ENCODE data around the gene DIPK1A. TPM values are rescaled to one million over a fixed set of nuclear protein-coding genes. Genes with fewer than 3 reads are reported as not detected.
"Not testable (repeated sequence)": the region's sequence is repeated elsewhere in the genome, so short reads cannot be mapped to it uniquely, and the experiment has no call there.

The DIPK1A gene
- total RNA-seq, 2 experiments from 2014 or later, result 17.7 to 19.1 TPM

DNA sequence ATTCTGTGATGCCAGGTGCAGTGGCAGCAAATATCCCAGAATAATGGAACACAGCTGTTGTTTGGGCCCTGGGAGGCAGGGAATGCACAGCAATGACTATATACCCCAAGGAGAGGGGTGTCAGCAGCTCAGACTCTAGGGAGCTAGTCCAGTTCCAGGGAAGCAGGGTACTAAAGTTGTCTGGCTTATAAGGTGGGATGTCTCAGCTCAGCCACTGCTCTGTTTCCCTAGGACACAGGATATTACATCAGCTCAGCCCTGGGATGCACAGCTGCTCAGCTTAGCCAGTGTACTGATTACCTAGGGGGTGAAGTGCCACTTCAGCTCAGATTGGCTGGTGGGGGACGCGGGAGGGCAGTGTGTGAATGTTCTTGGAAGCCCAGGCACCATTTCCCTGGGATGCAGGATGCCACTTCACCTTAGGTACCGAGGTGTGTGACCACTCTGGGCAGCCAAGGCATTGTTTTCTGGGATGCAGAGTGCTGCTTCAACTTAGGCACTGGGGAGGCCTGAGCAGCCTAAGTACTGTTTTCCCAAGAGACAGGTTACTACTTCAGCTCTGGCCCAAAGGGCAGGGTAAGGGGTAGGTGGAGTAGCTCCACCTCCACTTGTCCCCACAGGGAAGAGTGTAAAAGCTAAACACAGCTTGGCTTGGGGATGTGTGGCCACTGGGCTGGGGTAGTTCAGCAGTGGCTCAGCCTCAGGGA, 59.4 kb downstream of the DIPK1A start:
- ChIA-PET POLR2A (interaction anchor here (0.5 kb wide), 1 partner anchor 36 kb away, joined by 3 read pairs; no protein-coding TSS in a partner anchor), CTCF (interaction anchor here (0.5 to 3.6 kb wide), 11 partner anchors 11 to 281 kb away, joined by 3 to 13 read pairs (median 4); partner anchors contain the start of gene RPL5)
- no peak for DNase-seq
- H3K27me3 Mint-ChIP-seq, result no peaks in the 10 kb centered on the region
- H3K4me1 Mint-ChIP-seq, result peaks cover 32% of the 10 kb centered on the region
- peaks cover 19% of the 10 kb centered on the region for H3K9me3 Mint-ChIP-seq
- no peak overlapping the region for H3K27ac Mint-ChIP-seq
- H3K36me3 Mint-ChIP-seq (ENCODE audit: low read depth), result peaks cover 50% of the 10 kb centered on the region
- no peak overlapping the region for H3K4me3 Mint-ChIP-seq

DNA sequence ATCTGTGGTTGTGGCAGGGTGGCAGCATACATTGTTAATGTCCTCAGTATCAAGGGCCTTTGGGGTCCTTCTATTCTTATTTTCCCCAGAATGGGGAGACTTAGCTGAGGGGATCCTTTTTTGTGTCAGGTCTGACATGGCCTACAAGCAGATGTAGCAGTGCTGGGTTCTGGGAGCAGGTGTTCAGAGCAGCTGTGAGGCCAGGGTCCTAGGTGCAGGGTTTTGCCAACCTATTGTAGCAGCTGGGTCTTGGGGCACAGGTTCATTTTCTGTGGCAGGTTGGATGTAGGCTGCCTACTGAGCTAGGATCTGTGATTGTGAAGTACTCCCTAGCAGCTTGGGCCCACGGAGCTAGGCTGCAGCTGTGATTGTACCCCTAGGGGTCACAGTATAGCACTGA, 60.1 kb downstream of the DIPK1A start:
- DNase-seq, result no peak
- Mint-ChIP-seq H3K4me3 (no peak overlapping the region), H3K4me1 (peaks cover 32% of the 10 kb centered on the region), H3K27me3 (no peaks in the 10 kb centered on the region), H3K27ac (no peak overlapping the region), H3K9me3 (peaks cover 19% of the 10 kb centered on the region), H3K36me3 (ENCODE audit: low read depth) (peaks cover 47% of the 10 kb centered on the region)
- ChIA-PET CTCF (interaction anchor here (0.5 to 3.6 kb wide), 6 partner anchors 12 to 281 kb away, joined by 3 to 13 read pairs (median 3); no protein-coding TSS in a partner anchor), POLR2A (no interaction called here)

DNA sequence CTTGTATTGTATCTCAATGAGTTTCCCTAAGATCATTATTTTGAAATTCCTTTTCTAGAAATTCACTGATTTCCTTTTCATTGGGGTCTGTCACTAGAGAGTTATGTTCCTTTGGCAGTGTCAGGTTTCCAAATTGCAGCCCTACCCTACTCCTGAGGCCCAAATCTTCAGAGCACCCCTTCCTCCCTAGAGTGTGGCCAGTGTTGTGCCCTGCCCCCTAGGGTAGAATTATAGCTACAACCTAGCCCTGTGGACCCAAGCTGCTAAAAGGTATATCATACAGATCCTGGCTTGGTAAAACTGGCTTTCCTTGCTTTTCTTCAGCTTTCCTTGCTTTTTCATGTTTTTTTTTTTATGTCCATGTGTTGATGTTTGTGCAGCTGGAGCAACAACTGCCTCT, 60.7 kb downstream of the DIPK1A start:
- POLR2A ChIA-PET, result no interaction called here
- Mint-ChIP-seq H3K27me3 (no peaks in the 10 kb centered on the region), H3K36me3 (ENCODE audit: low read depth) (peaks cover 43% of the 10 kb centered on the region), H3K4me1 (peaks cover 31% of the 10 kb centered on the region), H3K4me3 (no peak overlapping the region), H3K9me3 (peaks cover 19% of the 10 kb centered on the region), H3K27ac (no peak overlapping the region)
- CTCF ChIA-PET, result interaction anchor here (0.6 to 3.6 kb wide), 6 partner anchors 13 to 304 kb away, joined by 3 to 13 read pairs (median 4); no protein-coding TSS in a partner anchor
- no peak for DNase-seq

DNA sequence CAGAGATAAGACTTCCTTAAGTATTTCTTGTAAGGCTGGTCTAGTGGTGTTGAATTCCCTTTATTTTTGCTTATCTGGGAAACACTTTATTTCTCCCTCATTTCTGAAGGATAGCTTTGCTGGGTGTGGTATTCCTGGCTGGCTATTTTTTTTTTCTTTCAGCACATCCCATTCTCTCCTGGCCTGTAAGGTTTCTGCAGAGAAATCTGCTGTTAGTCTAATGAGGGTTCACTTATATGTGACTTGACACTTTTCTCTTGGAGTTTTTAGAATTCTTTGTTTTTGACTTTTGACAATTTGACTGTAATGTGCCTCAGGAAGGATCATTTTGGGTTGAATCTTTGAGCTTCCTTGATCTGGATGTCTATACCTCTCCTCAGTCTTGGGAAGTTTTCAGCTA, 61.5 kb downstream of the DIPK1A start:
- ChIA-PET CTCF (interaction anchor here (1.4 to 1.5 kb wide), 2 partner anchors 13 to 16 kb away, joined by 3 to 5 read pairs; no protein-coding TSS in a partner anchor), POLR2A (no interaction called here)
- Mint-ChIP-seq H3K9me3 (peaks cover 19% of the 10 kb centered on the region), H3K4me3 (no peak overlapping the region), H3K27me3 (no peaks in the 10 kb centered on the region), H3K27ac (no peak overlapping the region), H3K36me3 (ENCODE audit: low read depth) (peaks cover 37% of the 10 kb centered on the region), H3K4me1 (peaks cover 23% of the 10 kb centered on the region)
- DNase-seq, result no peak

DNA sequence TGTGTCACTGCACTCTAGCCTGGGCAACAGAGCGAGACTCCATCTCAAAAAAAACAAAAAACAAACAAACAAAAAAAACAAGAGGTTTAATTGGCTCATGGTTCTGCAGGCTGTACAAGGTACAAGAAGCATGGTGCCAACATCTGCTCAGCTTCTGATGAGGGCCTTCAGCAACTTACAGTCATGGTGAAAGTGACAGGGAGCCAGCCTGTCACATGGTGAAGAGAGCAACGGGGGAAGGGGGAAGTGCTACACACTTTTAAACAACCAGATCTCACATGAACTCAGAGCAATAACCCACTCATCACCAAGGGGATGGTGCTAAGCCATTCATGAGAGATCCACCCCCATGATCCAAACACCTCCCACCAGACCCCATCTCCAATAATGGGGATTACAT, 63.2 kb downstream of the DIPK1A start:
- H3K36me3 Mint-ChIP-seq (ENCODE audit: low read depth), result peaks cover 32% of the 10 kb centered on the region

DNA sequence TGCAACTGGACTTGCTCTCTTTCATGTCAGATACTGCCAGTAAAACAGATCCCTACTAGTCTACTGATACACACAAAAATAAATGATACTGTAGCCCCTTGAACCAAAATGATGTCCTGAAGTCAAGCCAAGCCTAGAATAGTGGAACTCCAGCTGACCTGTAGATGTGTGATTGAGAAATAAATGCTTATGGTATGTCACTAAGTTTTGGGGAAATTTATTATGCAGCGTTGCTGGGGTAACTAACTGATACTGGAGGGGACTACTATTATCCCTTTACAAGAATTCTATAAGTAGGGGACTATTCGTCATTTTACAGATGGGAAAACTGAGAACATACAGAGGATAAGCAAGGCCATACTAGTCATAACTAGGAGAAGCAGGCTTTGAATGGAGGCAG, 73.8 kb downstream of the DIPK1A start:
- Mint-ChIP-seq H3K9me3 (peaks cover 20% of the 10 kb centered on the region), H3K27ac (no peak overlapping the region), H3K4me1 (peaks cover 14% of the 10 kb centered on the region), H3K36me3 (ENCODE audit: low read depth) (peaks cover 20% of the 10 kb centered on the region), H3K4me3 (no peak overlapping the region), H3K27me3 (no peaks in the 10 kb centered on the region)
- ChIA-PET POLR2A (no interaction called here), CTCF (interaction anchor here (0.7 kb wide), 1 partner anchor 181 kb away, joined by 3 read pairs; no protein-coding TSS in a partner anchor)
- no peak for DNase-seq

More for the DNA sequence above, 63.2 kb downstream of the DIPK1A start:
- DNase-seq, CTCF ChIA-PET, H3K27me3 Mint-ChIP-seq, H3K4me1 Mint-ChIP-seq, H3K27ac Mint-ChIP-seq, H3K4me3 Mint-ChIP-seq: not testable (repeated sequence)
- POLR2A ChIA-PET, result interaction anchor here (0.6 kb wide), 1 partner anchor 1159 kb away, joined by 3 read pairs; no protein-coding TSS in a partner anchor
- H3K9me3 Mint-ChIP-seq, result peaks cover 19% of the 10 kb centered on the region

DNA sequence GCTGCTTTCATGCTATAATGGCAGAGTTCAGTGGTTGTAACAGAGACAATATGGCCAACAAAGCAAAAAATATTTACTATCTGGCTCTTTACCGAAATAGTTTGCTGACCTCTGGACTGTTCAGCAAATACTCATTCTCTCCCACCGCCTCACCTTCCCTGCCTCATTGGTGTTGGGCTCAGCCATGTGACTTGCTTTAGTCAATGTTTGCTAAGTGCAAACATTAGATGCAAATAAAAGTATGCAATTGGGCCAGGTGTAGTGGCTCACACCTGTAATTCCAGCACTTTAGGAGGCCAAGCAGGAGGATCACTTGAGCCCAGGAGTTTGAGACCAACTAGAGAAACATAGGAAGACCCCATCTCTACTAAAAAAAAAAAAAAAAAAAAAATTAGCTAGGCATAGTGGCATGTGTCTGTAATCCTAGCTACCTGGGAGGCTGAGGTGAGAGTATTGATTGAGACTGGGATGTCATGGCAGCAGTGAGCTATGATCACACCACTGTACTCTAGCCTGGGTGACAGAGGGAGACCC, 74.3 kb downstream of the DIPK1A start:
- POLR2A ChIA-PET, result no interaction called here
- Mint-ChIP-seq H3K9me3 (peaks cover 18% of the 10 kb centered on the region), H3K36me3 (ENCODE audit: low read depth) (peaks cover 18% of the 10 kb centered on the region), H3K4me1 (peaks cover 17% of the 10 kb centered on the region), H3K4me3 (no peak overlapping the region), H3K27ac (no peak overlapping the region), H3K27me3 (no peaks in the 10 kb centered on the region)
- no peak for DNase-seq
- CTCF ChIA-PET, result interaction anchor here (0.7 kb wide), 1 partner anchor 181 kb away, joined by 3 read pairs; no protein-coding TSS in a partner anchor

DNA sequence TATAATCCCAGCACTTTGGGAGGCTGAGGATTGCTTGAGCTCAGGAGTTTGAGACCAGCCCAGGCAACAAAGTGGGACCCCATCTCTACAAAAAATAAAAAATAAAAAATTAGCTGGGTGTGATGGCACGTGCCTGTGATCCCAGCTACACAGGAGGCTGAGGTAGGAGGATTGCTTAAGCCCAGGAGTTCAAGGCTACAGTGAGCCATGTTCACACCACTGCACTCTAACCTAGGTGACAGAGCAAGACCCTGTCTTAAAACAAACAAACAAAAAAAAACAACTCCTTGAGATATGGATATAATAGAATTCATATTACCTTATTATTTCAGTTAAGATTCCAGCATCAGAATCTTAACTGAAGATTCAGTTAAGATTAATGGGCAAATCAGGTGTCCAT, 77.1 kb downstream of the DIPK1A start:
- Mint-ChIP-seq H3K36me3 (ENCODE audit: low read depth) (peaks cover 10% of the 10 kb centered on the region), H3K27ac (no peak overlapping the region), H3K9me3 (peaks cover 5% of the 10 kb centered on the region), H3K4me1 (peaks cover 29% of the 10 kb centered on the region), H3K4me3 (no peak overlapping the region), H3K27me3 (no peaks in the 10 kb centered on the region)
- no peak for DNase-seq
- ChIA-PET POLR2A (no interaction called here), CTCF (interaction anchor here (0.6 to 2.8 kb wide), 5 partner anchors 16 to 239 kb away, joined by 3 to 13 read pairs (median 7); partner anchors contain the start of gene RPL5)

DNA sequence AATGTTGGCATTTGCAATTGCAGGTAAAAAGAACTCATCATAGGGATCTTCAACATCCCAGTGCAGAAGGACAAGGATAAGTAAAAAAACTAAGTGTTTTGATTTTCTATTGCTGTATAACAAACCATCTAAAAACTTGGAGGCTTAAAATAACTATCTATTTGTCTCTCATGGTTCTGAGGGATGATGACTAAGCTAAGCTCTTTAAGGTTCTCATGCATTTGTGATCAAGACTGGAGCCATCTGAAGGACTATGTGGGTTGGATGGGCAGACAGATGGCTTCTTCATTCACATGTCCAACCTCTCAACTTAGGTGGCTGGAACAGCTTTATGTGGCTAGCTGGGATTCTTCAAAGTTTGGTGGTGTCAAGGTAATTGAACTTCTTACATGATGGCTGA, 78.0 kb downstream of the DIPK1A start:
- ChIA-PET CTCF (interaction anchor here (1.1 to 2.8 kb wide), 10 partner anchors 15 to 92 kb away, joined by 3 to 13 read pairs (median 4); partner anchors contain the start of gene RPL5), POLR2A (no interaction called here)
- Mint-ChIP-seq H3K4me3 (no peak overlapping the region), H3K9me3 (no peaks in the 10 kb centered on the region), H3K36me3 (ENCODE audit: low read depth) (peaks cover 4% of the 10 kb centered on the region), H3K4me1 (peaks cover 30% of the 10 kb centered on the region), H3K27me3 (no peaks in the 10 kb centered on the region), H3K27ac (peak overlapping the region; percentile 80)
- no peak for DNase-seq

DNA sequence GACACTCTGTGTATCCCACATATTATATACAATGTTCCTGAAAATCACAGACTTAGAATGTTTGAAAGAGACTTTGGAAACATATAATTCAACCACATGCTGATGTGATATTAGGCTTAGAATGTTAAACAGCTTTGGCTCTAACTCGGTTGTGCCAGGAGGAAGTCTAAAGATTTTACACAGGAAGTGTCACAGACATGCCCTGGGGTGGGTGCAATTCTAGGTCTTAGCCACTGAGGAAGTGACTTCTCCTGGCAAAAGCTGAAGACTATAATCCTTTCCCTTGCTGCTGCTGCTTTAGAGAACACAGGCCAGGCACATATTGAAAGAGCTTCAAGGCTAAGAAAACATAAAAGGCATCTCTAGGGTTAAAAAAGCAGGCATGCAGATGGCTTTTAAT, 78.4 kb downstream of the DIPK1A start:
- peak; percentile 56 for DNase-seq
- CTCF ChIA-PET, result interaction anchor here (0.7 to 2.8 kb wide), 11 partner anchors 15 to 111 kb away, joined by 3 to 13 read pairs (median 4); partner anchors contain the start of gene RPL5
- H3K9me3 Mint-ChIP-seq, result no peaks in the 10 kb centered on the region
- peaks cover 6% of the 10 kb centered on the region for H3K36me3 Mint-ChIP-seq (ENCODE audit: low read depth)
- H3K4me1 Mint-ChIP-seq, result peaks cover 35% of the 10 kb centered on the region
- no peaks in the 10 kb centered on the region for H3K27me3 Mint-ChIP-seq
- H3K4me3 Mint-ChIP-seq, result peak overlapping the region; percentile 1
- POLR2A ChIA-PET, result no interaction called here
- H3K27ac Mint-ChIP-seq, result peak overlapping the region; percentile 80

DNA sequence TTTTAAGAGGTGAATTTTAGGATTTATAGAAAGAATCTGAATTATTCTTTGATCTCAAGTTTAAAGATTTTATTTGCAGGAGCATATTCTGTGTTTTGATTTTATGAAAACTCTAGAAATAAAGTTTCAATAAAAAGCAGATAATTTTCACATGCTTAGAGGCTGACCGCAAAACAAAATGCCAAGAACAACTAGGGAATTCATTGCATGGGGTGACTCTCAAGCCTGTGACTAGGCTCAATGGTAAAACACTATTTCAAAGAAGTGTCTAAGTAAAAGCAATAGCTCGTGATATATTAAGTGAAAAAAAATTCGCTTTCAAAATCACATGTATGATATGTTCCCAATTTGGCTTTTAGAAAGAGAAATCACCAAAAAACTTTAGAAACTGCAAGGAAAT, 79.9 kb downstream of the DIPK1A start:
- H3K27ac Mint-ChIP-seq, result no peak overlapping the region
- H3K4me3 Mint-ChIP-seq, result no peak overlapping the region
- no peaks in the 10 kb centered on the region for H3K9me3 Mint-ChIP-seq
- no peak for DNase-seq
- peaks cover 7% of the 10 kb centered on the region for H3K36me3 Mint-ChIP-seq (ENCODE audit: low read depth)
- H3K27me3 Mint-ChIP-seq, result no peaks in the 10 kb centered on the region
- CTCF ChIA-PET, result interaction anchor here (1.3 to 2.8 kb wide), 2 partner anchors 22 to 113 kb away, joined by 4 to 9 read pairs; no protein-coding TSS in a partner anchor
- H3K4me1 Mint-ChIP-seq, result peaks cover 46% of the 10 kb centered on the region
- POLR2A ChIA-PET, result no interaction called here

DNA sequence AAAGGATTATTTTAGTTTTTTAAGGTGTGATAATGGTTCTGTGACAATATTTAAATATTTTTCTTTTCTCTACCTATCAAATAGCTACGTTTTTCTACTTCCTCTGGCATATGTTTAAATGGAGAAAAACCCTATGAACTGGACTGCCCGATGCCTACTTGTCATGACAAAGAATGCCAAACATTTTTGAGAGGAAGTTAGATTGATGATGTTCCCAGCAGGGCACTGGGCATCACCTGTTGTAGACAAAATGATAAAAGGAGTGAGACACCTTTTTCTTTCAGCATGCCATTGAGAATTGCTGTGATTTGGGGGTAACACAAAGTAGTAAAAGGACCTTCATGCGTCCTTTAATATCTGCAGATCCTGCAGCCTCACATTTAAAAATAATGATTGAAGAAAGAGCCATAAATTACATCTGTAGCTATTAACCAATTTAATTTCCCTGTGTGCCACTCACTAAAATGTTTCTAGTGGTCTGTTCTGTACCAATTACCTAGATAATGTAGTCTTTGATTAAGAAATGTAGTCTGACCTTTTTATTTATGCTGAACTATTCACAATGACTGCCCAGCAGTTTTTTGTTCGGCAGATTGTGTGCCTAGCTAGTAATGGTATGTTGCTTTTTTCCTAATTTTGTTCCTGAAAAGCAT, 81.8 kb downstream of the DIPK1A start:
- ChIA-PET CTCF (interaction anchor here (1.5 to 1.9 kb wide), 3 partner anchors 9 to 81 kb away, joined by 3 to 7 read pairs (median 6); partner anchors contain the start of gene DIPK1A), POLR2A (no interaction called here)
- Mint-ChIP-seq H3K9me3 (peaks cover 3% of the 10 kb centered on the region), H3K4me3 (no peak overlapping the region), H3K27ac (peak overlapping the region; percentile 57), H3K36me3 (ENCODE audit: low read depth) (peaks cover 17% of the 10 kb centered on the region), H3K27me3 (no peaks in the 10 kb centered on the region), H3K4me1 (peaks cover 50% of the 10 kb centered on the region)
- DNase-seq, result no peak
